Duodenal mucosa (tissue), 2 donors: Measurements from ENCODE around the gene TAF12.
"Not testable (repeated sequence)": the region's sequence is repeated elsewhere in the genome, so short reads cannot be mapped to it uniquely, and the experiment has no call there.

ENCODE experiments used
- H3K27ac ChIP-seq: one replicate; pipeline ENCODE4 v1.7.0; 2013; ENCODE audit warnings: low read depth, low read length
- H3K27me3 ChIP-seq, 2 donors: one replicate each; pipeline ENCODE4 v1.7.0; 2013; ENCODE audit warnings: low read length in 2 of 2, control low read depth in 1 of 2; ENCODE audit not compliant: insufficient read depth in 2 of 2, control insufficient read depth in 1 of 2
- H3K36me3 ChIP-seq, 2 donors: one replicate each; pipeline ENCODE4 v1.7.0; 2013; ENCODE audit warnings: low read length in 2 of 2, control low read depth in 1 of 2; ENCODE audit not compliant: insufficient read depth in 2 of 2, control insufficient read depth in 1 of 2
- H3K4me1 ChIP-seq, 2 donors: one replicate each; pipeline ENCODE4 v1.7.0; 2013; ENCODE audit warnings: low read length in 2 of 2, control low read depth in 1 of 2; ENCODE audit not compliant: insufficient read depth in 2 of 2, control insufficient read depth in 1 of 2
- H3K4me3 ChIP-seq, 2 donors: one replicate each; pipeline ENCODE4 v1.7.0; 2013; ENCODE audit warnings: low read length in 2 of 2, low read depth in 1 of 2
- H3K9ac ChIP-seq, 2 donors: one replicate each; pipeline ENCODE4 v1.7.0; 2013; ENCODE audit warnings: low read length in 2 of 2, low read depth in 1 of 2
- H3K9me3 ChIP-seq, 2 donors: one replicate each; pipeline ENCODE4 v1.7.0; 2013; ENCODE audit warnings: low read length in 2 of 2, control low read depth in 1 of 2; ENCODE audit not compliant: control insufficient read depth in 1 of 2

TAF12 gene, protein sequence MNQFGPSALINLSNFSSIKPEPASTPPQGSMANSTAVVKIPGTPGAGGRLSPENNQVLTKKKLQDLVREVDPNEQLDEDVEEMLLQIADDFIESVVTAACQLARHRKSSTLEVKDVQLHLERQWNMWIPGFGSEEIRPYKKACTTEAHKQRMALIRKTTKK

DNA sequence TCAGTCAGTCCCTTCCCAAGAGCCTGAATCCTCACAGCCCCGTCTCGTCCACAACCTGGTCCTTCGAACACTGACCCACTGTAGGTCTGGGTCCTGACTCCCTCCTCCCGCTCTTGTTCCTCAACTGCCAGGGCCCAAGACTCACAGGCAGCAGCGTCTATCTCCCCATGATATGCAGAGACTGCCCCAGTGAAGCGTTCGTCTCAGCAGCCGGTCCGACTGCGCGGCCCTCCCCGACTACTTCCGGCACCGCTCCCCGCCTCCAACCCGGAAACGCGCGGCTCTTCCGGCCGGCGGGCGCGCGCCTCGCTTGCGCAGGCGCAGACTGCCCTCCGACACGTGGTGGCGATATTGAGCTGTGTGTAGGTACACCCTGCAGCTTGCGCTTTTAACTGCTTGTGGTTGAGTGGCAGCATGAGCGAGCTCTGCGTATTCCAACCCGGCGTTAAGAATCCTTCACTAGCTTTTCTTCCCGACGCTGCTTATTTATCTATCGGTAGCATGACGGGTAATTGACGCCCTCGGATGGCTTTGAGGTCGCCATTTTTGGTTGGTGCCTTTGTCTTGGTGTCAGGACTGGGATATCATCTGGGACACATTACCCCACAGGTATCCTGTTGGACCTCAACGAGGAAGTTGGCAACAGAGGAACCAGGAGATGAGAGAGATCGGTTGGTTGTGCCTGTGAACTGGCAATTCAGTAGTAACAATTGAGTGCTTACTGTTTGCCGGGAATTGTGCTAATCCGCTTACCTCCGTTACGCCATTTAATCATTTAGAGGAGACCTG, at the start of gene TAF12:
TAF12 (minus strand) TSS at position 221 of the 789 bp plus-strand sequence. CDS start 20,986 bp downstream, outside the sequence.
- Histone ChIP-seq H3K4me1 (peaks cover 26 to 28% of the 10 kb centered on the region in 2 donors), H3K4me3 (peak within 1 kb of the TSS; percentile 91 to 96), H3K27me3 (no peaks in the 10 kb centered on the region), H3K27ac (peak within 1 kb of the TSS; percentile 93), H3K36me3 (no peaks in the 10 kb centered on the region), H3K9ac (peak within 1 kb of the TSS; percentile 96 to 98), H3K9me3 (no peaks in the 10 kb centered on the region)

DNA sequence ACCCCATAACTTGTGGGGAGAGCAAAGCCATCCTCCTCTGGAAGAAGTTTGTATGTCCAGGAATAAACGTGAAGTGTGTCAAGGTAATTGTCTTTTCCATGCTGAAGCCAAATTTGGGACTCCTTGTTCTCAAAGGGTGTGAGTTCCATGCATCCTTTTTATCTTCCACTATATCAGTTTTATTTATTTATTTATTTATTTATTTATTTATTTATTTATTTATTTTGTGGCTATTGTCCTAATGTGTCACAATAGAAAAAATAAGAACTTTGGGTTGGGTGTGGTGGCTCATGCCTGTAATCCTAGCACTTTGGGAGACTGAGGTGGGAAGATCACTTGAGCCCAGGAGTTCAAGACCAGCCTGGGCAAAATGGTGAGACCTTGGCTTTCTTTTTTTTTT, 48.8 kb upstream of the TAF12 start:
- H3K27ac ChIP-seq, H3K9ac ChIP-seq, H3K27me3 ChIP-seq, H3K4me1 ChIP-seq, H3K4me3 ChIP-seq, H3K9me3 ChIP-seq: not testable (repeated sequence)
- peaks cover under 1 to 30% of the 10 kb centered on the region in 2 donors for H3K36me3 ChIP-seq

DNA sequence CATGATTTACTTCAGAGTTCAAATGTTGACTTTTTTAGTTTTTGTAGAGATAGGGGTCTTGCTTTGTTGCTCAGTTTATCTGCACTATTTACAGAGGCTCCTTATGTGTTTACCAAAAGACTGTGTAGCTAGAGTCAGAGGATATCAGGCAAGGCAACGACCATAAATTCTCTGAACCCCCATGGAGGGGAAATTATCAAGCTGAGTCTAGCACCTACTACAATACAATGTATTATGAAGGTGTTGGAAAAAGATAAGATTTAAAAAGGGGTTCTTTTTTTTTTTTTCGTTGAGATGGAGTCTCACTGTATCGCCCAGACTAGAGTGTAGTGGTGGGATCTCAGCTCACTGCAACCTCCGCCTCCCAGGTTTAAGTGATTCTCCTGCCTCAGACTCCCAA, 42.1 kb upstream of the TAF12 start:
- Histone ChIP-seq H3K36me3 (peaks cover 0 to 22% of the 10 kb centered on the region in 2 donors), H3K9me3 (no peaks in the 10 kb centered on the region), H3K27me3 (no peaks in the 10 kb centered on the region), H3K27ac (no peak overlapping the region), H3K4me1 (no peaks in the 10 kb centered on the region), H3K9ac (no peak overlapping the region), H3K4me3 (no peak overlapping the region)

DNA sequence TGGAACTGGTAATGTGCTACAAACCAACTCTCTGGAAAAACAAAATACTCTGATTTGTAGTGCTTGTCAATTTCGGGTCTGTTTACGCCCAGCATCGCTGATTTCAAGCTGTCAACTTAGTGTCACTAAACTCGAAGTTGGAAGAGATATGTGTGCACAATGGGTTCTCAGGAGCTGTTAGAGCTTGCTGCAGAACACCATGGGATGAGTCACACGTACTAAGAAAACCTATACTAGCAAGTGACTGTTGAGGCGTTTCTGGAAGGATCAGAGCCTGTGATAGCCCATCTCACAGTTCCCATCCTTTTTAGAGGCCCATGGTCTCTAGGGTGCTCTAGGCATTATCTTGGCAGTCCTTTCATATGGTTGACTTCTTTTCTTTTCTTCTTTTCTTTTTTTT, 40.0 kb upstream of the TAF12 start:
- Histone ChIP-seq H3K9ac (no peak overlapping the region), H3K4me3 (no peak overlapping the region), H3K27ac (no peak overlapping the region), H3K36me3 (peaks cover 0 to 22% of the 10 kb centered on the region in 2 donors), H3K9me3 (no peaks in the 10 kb centered on the region), H3K4me1 (no peaks in the 10 kb centered on the region), H3K27me3 (no peaks in the 10 kb centered on the region)

DNA sequence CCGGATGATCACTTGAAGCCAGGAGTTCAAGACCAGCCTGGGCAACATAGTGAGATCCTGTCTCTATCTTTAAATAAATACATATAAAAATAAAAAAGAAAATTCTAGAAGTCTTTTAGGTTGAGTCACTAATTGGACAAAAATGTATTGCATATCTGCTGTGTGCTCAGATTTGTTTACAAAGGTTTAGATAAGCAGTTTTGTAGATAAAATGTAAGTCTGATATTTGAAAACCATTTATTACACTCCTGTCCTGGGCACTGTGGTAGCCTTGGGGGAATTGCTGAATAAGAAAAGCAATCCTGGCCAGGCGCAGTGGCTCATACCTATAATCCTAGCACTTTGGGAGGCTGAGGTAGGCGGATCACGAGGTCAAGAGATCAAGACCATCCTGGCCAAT, 37.3 kb upstream of the TAF12 start:
- no peak overlapping the region for H3K4me3 ChIP-seq
- peaks cover 0 to 16% of the 10 kb centered on the region in 2 donors for H3K36me3 ChIP-seq
- H3K4me1 ChIP-seq, result no peaks in the 10 kb centered on the region
- no peak overlapping the region for H3K27ac ChIP-seq
- H3K9me3 ChIP-seq, result no peaks in the 10 kb centered on the region
- H3K27me3 ChIP-seq, result no peaks in the 10 kb centered on the region
- no peak overlapping the region for H3K9ac ChIP-seq

DNA sequence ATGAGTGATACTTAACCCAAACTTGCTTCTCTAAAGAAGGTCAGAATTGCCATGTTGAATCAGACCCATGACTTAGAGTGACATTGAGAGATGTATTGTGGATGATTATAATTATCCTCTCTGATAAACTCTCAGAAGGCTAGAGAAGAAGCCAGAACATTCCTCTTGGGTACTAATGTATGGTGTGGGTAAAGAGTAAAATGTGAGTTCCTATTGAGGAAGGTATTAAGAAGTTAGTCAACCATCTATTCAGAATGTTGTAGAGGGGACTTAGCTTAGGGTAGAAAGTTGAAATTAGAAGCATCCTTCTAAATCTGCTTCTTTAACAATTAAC, 33.0 kb upstream of the TAF12 start:
- no peak overlapping the region for H3K4me3 ChIP-seq
- no peak overlapping the region for H3K9ac ChIP-seq
- H3K27me3 ChIP-seq, result no peaks in the 10 kb centered on the region
- H3K27ac ChIP-seq, result no peak overlapping the region
- no peaks in the 10 kb centered on the region for H3K4me1 ChIP-seq
- no peaks in the 10 kb centered on the region for H3K36me3 ChIP-seq
- H3K9me3 ChIP-seq, result no peaks in the 10 kb centered on the region

DNA sequence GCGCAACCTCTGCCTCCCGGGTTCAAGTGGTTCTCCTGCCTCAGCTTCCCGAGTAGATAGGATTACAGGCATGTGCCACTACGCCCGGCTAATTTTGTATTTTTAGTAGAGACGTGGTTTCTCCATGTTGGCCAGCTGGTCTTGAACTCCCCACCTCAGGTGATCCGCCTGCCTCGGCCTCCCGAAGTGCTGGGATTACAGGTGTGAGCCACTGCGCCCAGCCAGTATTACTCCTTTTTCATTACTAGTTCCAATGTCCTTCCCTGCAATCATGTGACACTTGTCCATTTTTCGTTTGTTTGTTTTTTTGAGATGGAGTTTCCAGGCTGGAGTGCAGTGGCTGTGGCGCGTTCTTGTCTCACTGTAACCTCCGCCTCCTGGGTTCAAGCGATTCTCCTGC, 30.1 kb upstream of the TAF12 start:
- H3K9me3 ChIP-seq, H3K4me1 ChIP-seq, H3K36me3 ChIP-seq: not testable (repeated sequence)

DNA sequence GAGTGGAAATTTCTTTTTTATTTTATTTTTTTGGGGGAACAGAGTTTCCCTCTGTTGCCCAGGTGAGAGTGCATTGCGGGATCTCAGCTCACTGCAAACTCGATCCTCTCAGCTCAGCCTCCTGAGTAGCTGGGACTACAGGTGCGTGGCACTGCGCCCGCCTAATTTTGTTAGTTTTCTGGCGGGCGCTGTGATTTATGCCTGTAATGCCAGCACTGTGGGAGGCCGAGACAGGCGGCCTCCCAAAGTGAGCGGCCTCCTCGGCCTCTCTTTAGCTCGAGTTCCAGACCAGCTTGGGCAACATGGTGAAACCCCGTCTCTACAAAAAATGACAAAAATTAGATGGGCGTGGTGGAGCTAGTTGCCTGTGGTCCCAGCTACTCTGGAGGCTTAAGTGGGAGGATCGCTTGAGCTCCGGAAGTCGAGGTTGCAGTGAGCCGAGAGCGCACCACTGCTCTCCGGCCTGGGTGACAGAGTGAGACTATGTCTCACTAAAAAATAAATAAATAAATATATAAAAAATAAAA, 28.4 kb upstream of the TAF12 start:
- H3K4me1 ChIP-seq, result peaks cover 4 to 6% of the 10 kb centered on the region in 2 donors
- no peaks in the 10 kb centered on the region for H3K27me3 ChIP-seq
- no peak overlapping the region for H3K27ac ChIP-seq
- no peaks in the 10 kb centered on the region for H3K36me3 ChIP-seq
- no peaks in the 10 kb centered on the region for H3K9me3 ChIP-seq
- H3K9ac ChIP-seq, result no peak overlapping the region
- no peak overlapping the region for H3K4me3 ChIP-seq

More for the DNA sequence above, 30.1 kb upstream of the TAF12 start:
- not testable (repeated sequence) for H3K27me3 ChIP-seq, H3K9ac ChIP-seq, H3K4me3 ChIP-seq, H3K27ac ChIP-seq

DNA sequence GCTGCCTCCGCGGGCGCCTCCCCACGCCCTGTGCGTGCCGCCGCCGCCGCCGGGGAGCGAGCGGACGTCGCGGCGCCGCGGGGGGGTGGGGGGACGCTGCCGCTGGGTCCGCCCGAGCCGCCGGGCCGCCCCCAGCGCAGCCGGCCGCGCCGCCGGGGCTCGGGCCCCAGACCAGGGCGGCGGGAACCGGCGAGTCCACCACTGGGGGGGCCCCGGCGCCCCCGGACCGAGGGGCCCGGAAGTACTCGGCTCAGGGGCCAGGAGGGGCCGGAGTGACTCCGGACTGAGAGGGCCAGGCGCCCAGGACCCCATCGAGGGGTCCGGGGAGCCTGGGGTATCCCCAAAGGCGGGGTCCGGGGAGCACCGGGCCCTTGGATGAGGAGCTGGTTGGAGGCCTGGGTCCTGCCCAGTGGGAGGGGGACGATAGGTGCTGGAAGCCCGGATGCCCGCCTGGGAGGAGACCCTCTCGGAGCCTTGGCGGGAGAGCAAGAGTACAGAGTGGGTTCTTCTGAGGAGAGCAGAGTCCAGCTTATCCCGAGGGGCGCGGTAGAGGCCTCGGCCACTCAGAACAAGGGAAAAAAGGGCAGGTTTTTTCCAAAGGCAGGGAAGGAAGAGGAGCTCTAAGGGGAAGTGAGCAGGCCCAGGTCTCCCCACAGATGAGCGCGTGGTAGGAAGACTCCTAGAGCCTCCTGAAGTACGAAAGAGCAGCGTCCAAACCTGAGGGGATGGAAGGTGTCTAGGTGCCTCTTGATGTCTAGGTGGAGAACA, 26.3 kb upstream of the TAF12 start:
- no peaks in the 10 kb centered on the region for H3K9me3 ChIP-seq
- peak overlapping the region; percentile 72 to 97 for H3K4me3 ChIP-seq
- H3K27ac ChIP-seq, result peak overlapping the region; percentile 84
- no peaks in the 10 kb centered on the region for H3K36me3 ChIP-seq
- no peaks in the 10 kb centered on the region for H3K27me3 ChIP-seq
- H3K4me1 ChIP-seq, result peaks cover 4 to 6% of the 10 kb centered on the region in 2 donors
- peak overlapping the region; percentile 69 to 94 for H3K9ac ChIP-seq
